NCI-H146 treated with DMSO at 0.1 percent for 48 hours (cell line): ENCODE data around the gene LAPTM5.

Experiments used
- DNase-seq: peaks from one replicate; lab custom pipeline; 2025; ENCODE audit not compliant: unreplicated experiment; lab: John Stamatoyannopoulos, UW

LAPTM5 gene

DNA sequence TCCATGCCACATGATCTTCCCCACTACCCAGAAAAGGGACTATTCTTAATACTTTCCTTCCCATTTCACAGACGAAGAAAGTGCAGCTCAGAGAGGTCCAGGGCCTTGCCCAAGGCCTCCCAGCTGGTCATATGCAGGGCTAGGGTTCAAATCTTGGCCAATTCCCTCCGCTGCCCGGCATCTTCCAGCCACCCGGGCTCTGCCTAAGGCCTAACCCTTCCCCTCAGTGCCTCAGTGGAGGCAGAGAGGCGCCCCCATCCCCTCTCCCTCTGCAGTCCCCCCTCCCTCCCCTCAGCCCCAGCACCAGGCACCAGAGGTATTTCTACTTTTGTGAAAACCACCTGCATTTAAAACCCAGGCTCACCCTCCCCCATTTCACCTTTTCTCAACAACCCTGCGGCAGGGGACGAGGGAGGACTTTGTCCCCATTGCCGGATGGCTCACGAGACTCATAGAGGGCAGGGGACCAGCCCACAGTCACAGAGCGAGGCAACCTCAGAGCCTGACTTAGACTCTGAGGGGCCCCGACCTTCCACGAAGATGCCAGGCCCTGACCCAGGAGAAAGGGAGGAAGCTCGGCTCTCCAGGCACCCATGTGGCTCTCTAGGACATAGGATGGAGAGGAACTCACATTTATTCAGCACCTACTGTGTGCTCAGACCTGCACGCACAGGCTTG, 12.3 kb downstream of the LAPTM5 start:
- no peak for DNase-seq

DNA sequence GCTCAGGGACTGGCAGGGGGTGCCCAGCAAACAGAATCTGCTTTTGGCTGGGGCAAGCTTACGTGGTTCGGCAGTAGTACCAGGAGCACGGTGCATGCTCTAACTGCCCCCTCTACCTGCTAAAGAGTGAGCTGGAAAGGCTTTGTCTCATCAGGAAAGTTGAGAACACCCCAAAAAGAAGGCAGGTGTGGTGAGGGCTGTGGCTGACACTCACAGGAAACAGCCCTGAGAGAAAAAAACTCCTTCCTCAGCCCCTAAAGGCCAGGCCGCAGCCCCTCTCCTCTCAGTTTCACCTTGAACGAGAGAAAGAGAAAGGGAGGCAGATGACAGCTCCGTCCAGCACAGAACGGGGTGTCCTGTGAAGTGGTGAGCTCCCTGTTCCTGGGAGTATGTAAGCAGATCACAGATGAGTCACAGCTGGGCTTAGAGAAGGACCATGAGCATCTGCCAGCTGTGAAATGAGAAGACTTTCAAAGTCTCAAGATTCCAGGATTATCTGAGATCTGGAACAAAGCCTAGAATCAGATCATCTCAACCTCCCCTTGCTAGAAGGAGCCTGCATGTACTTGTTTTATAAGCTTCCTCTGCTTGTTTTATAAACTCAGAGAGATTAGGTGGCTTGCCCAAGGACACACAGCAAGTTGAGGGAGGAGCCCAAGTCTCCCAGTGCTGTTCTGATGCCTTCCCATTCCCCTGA, 13.4 kb downstream of the LAPTM5 start:
- no peak for DNase-seq

DNA sequence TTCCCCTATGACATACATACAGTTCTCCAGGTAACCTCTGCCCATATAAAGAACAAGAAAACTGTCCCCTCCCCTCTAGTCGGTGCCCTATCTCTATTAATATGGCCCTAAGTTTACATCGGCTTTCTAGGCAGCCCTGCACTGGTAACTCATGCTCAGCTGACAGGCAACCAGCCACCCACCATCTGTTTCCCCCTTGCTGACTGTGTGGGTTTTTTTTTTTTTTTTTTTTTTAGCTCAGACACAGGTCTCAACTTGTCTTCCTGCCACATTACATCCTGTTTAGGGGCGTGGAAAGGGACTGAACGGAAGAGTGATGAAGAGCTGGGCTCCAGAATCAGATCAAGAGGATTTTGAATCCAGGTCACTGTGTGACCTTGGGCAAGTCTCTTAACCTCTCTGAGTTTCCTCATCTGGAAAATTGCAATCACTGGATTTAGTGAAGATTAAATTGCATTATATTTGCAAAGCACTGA, 14.0 kb downstream of the LAPTM5 start:
- no peak for DNase-seq

DNA sequence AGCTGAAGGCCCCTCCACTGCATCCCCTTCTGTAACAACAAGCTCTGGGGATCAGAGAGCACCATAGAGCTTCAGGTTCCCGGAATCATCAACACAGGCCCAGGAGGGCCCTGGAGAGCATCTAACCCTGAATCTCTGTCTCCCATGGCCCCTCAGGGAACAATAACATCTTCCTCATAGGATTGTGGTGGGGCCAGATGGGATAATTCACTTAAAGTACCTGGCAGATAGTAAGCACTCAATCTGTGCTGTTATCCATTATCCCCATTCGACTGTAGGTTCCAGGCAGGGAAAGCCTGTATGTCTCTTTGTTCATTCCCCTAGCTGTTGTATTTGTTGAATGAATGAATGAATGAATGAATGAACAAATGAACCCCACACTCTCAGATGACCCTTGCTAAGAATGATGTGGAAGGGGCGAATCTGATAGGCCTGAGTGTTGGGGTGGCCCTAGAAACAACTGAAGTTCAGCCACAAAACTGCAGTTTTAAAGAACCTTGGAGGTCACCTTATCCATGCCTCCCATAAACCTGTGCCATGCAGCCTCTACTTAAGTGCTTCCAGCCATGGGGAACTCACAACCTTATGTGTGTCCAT, 14.5 kb downstream of the LAPTM5 start:
- DNase-seq = no peak

- DNase-seq = no peak
Measured at GRCh38 chr1:30742300-30742962, 15.1 kb downstream of the LAPTM5 start.

DNA sequence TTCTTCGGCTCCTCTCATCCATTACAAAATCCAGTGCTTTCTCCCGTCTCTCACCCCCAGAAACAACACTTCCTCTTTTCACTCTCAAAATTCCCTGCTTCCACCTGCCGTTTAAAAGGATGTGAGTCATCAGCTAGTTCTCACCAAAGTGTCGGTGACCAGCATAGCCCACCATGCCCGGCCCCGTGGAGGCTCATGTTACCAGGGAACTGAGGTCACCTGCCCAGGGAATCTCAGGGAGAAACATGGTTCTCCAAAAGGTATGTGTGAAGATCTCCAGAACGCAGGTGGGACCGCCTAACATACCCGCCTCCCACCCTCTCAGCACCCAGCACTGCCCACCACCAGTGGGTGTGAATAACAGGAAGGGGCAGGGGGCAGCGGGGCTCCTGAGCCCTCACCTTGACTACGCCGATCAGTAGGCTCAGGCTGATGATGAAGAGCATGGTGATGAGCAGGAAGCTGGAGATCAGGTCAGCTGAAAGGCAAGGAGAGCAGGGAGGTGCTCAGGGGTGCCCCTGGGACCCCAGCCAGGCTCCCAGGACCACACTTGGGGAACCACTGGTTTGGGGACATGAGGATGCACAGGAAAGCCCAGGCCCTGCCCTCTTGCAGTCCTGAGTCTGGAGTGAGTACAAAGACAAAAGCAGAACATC, 16.2 kb downstream of the LAPTM5 start:
- DNase-seq = no peak

- no peak for DNase-seq
Measured at GRCh38 chr1:30740251-30741238, 17.0 kb downstream of the LAPTM5 start.

GRCh38 chr1:30739601-30740000, 18.0 kb downstream of the LAPTM5 start:
- no peak for DNase-seq

- DNase-seq = no peak
Measured at GRCh38 chr1:30738715-30739559, 18.6 kb downstream of the LAPTM5 start.

DNA sequence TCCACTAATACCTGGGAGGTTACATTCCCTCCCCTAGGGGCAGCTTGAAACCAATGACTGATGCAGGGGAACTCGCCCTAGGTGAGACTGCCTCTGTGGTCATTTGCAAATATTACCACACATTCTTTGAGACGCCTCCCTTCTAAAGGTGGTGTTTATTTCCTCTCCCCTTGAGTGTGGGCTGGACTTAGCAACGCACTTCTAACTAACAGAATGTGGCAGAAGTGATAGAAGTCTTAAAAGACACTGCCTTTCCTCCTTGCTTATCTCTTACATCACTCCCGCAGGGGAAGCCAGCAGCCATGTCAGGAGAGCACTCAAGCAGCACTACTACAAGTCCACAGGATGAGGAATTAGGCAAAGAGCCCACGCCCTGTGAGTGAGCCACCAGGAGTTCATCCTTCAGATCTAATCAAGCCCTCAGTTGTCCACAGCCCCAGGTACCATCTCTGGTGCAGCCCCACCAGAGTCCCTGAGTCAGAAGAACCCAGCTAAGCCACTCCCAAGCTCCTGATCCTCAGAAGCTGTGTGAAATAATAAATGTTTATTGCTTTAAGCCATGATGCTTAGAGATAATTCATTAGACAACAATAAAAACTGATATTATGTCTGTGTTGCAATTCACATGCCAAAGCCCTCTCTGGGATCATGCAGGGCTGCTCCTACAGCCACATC, 19.4 kb downstream of the LAPTM5 start:
- DNase-seq = no peak

GRCh38 chr1:30737357-30738039, 20.1 kb downstream of the LAPTM5 start:
- no peak for DNase-seq

GRCh38 chr1:30735668-30736498, 21.7 kb downstream of the LAPTM5 start:
- DNase-seq = no peak

DNA sequence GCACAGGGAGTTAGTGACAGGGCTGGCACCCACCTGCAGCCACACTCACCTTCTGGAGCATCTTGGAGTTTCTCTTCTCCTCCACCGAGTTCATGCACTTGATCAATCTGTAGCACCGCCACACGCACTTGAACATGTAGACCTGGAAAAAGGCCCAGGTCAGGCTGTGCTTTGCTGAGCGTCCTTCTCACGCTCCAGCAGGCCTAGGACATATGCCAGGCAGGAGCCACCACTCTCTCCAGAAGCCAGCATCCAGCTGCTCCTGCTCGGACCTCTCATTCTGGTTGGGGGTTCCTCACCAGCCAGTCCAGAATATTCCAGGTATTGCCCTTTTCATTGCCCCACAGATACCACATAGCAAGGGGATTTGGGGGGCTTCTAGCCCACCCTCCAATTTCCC, 22.4 kb downstream of the LAPTM5 start:
- no peak for DNase-seq

DNA sequence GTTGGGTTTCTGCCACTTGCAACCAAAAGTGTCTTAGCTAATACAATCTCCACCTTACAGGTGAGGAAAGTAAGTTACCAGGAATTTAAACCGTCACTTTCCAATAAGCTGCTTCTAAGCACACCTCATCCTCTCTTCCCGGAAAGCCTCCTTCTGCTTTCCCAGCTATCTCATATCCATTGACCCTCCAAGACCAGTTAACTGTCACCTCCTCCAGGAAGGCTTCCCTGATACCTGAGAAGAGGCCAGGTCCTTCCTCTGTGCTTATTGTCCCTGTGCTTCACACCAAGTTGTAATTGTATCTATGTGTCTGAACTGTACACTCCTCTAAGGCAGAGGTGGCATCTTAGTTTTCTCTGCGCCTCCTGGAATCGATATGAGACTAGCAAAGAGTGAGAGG, 23.0 kb downstream of the LAPTM5 start:
- DNase-seq = no peak

DNA sequence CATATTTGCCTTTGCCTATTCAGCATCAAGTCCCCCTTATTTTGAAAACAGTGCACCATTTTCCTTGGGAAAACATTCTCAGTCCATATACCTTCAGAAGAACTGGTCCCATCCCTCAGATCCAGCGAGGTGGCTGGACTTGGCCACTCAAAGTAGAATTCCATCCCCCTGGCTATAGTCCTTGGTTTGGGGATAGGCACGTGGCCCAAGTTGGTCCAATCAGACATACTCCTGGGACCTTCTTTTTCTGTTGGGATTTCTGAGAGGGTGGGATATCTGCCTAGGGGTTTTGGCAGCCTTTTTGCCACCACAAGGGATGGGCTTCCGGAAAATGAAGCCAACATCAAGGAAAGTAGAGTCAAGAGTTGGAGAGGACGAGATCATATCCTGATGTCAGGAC, 23.5 kb downstream of the LAPTM5 start:
- no peak for DNase-seq

DNA sequence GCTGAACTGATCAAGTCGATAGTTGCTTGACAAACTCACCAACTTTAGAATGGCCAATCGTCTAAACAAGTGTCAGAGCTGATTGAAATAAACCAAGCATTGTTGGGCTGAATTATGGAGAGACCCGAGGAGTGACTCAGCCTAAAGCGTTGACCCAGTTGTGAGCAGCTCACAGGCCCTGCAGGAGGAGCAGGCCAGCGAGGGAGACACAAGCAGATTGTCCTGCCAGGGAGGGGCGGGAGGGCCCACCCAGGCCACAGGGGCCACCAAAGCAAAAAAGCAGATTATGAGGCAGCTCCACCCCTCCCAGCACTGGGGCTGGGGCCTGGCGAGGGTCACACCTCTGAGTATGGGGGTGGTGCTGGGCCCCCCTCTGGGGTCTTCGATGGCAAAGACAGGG, 24.1 kb downstream of the LAPTM5 start:
- DNase-seq = no peak
